ENCODE data around the gene CCDC187. TPM values are rescaled to one million over a fixed set of nuclear protein-coding genes. Genes with fewer than 3 reads are reported as not detected.

Gene CCDC187
- polyA plus RNA-seq, 3 donors = 0.03 to 0.18 TPM; not detected in 1

DNA sequence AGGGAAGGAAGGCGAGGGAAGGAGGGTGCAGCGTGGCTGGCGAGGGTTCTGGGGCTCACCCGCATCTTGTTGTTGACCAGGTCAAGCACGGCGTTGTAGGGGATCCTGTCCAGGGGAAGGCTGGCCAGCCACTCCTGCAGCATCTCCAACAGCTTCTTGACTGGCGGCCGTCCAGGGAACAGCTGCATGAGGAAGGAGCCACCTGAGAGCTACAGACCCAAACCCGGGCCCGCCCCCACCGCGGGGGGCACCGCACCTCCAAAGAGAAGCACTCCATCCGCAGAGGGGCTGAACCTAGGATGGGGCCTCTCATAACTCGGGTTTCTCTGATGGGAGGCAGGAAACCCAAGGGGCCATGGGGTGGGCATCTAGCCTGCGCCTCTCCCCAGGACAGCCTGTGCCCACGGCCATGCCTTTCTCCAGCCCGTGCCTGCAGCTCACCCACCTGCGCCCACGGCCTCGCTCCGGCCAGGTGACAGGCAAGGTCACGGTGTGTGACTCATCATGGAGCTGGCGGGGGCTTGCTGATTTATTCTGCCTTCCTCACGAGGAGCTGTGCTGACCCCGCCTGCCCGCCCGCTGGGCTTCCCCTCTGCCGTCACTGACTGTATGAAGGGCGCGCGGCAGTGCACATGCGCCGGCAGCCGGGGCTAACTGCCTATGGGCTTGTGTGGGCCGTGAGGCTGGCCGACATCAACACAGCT, 87.2 kb downstream of the CCDC187 start:
- WGBS, 3 donors = 92% methylated on average over 37 of the region's 37 CpGs
- no peak overlapping the region for H3K27ac ChIP-seq (ENCODE audit: low read depth, low read length)

DNA sequence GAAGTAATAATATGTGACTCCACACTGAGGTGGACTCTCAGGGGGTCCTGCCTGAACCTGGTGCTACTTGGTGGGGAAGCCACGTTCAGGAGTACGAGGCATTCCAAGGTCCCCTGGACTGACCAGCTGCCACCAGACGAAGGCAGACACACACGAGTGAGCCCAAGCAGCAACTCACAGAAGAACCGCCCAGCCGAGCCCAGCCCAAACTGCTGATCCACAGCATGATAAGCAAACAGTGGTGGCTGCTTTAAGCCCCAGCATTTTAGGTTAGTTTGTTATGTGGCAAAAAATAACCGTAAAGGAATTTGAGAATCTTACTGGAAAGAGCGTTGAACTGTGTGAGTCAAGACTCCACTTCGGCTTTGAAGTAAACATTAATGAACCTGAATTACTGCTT, 90.2 kb downstream of the CCDC187 start:
- no peak overlapping the region for H3K27ac ChIP-seq (ENCODE audit: low read depth, low read length)
- 91 to 100% (median 99%) methylated on average over 9 of the region's 9 CpGs for WGBS, 3 donors

DNA sequence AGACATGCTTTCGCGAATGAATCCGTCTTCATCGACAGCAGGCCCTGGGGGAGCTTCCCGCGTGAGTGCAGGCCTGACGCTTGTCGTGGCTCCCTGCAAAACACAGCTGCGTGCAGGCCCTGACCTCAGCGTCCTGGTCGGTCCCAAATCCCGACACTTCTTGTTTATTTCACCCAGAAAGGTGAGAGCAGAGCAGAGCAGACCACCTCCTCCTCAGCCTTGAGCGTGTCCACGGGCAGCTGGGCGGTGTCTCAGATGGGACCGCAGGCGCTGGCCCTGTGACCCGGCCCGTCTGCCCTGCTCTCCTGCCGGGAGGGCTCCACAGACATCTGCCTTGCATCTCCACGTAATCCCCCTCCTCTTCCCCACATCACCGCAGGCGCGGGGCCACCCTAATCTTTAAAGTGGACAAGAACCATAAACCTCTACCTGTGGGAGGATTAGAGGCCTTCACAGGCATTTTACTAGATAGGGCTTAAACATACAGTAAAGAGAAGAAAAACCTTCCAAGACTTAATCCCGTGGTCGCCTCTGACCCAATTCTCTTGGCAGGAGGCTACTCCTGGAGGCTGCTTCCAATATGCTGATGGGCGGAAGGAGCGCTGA, 91.4 kb downstream of the CCDC187 start:
- H3K27ac ChIP-seq (ENCODE audit: low read depth, low read length) = no peak overlapping the region
- 86 to 91% (median 88%) methylated on average over 28 of the region's 28 CpGs for WGBS, 3 donors

DNA sequence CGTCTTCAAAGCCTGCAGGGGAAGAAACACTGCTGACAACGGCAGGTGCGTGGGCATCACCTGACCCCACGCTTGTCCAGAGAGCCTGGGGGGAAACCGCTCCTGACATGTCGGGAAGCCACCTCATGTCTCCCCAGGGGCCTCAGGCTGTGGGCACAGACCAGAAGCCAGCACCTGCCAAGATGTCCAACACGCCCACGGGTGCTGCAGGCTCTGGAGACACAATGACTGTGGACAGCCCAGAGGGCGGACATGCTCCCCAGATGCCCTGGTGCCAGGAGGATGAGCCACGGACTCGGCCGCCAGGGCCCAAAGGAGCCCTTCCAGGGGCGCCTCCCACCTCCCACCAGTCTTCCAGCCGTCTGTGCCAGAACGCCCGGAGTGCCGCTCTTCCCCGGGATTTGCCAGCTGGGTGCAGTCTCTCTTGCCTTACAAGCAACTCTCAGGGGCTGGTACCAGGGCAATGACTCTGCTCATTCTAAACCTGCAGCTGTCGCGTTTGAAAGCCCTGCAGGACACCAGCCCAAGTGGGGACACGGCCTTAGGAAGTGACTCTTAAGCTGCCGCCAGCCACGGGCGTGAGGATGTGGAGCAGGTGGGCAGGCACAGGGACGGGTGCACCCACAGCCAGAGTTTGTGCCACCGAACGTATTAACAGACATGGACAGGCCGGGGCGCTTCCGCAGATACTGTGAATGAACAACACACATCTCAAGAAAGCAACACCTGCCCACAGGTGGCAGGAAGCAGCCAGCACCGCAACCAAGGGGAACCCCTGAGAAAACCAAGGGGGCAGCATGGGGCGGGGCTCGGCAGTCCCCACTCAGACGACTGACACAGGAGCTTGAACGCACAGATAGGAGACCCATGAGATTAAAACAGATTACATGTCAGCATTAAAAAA, 92.2 kb downstream of the CCDC187 start:
- H3K27ac ChIP-seq (ENCODE audit: low read depth, low read length) = no peak overlapping the region
- WGBS, 3 donors = 92 to 93% (median 93%) methylated on average over 35 of the region's 35 CpGs

DNA sequence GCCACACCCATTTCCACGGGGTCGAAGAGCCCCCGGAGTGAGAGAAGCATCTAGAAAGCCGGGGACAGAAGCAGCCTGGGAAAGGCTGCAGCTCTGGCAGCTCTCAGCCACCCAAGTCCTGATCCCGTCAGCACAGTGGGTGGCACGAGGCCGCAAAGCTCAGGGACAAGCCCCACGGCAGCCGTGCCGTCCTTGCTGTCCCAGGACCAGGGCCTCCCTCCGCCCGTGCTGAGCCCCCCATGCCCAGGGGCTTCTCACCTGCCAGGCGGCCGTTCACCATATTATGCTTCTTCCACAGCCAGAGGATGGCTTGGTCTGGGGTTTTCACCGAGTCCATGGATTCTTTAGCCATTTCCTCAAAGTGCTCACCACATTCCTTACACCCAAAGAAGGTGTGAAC, 92.9 kb downstream of the CCDC187 start:
- 91 to 94% (median 93%) methylated on average over 14 to 15 of the region's 15 CpGs for WGBS, 3 donors

DNA sequence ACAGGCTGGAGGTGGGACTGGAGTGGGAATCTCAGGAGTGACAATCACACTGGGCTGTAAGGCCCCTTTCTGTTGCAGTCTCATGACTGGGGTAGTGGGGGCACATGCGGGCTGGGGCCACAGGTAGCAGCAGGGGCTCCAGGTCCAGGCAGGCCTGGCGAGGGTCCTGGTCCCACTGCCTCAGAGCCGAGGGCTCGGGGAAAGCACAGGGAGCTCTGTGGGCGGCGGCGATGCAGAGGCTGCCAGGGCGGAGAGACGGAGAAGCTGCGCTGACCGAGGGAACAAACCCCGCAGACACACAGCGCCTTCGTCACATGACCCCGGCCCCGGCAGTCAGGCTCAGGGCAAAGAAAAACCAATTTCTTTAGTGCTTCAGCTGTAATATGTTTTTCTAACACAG, 93.6 kb downstream of the CCDC187 start:
- WGBS, 3 donors = 90 to 96% (median 96%) methylated on average over 16 of the region's 16 CpGs
- no peak overlapping the region for H3K27ac ChIP-seq (ENCODE audit: low read depth, low read length)

More for the DNA sequence above, 92.9 kb downstream of the CCDC187 start:
- H3K27ac ChIP-seq (ENCODE audit: low read depth, low read length) = no peak overlapping the region

DNA sequence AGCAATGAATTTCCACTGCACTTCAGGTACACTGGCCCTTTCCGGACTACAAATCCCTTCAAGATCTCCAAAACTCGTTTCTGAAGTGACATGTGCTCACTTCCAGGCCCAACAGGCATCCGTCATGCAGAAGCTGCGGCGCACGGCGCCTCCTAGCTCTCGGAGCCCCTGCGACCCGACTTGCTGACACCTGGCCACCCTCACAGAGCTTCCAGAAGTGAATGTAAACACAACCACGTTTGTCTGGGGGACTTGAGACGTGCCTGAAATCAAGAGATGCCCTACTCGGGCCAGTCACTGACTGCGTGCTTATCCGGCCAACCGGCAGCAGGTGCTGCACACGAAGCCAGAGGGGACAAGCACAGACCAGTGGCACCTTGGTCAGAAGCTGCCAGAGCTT, 94.1 kb downstream of the CCDC187 start:
- 85 to 87% (median 85%) methylated on average over 17 of the region's 17 CpGs for WGBS, 3 donors
- no peak overlapping the region for H3K27ac ChIP-seq (ENCODE audit: low read depth, low read length)

DNA sequence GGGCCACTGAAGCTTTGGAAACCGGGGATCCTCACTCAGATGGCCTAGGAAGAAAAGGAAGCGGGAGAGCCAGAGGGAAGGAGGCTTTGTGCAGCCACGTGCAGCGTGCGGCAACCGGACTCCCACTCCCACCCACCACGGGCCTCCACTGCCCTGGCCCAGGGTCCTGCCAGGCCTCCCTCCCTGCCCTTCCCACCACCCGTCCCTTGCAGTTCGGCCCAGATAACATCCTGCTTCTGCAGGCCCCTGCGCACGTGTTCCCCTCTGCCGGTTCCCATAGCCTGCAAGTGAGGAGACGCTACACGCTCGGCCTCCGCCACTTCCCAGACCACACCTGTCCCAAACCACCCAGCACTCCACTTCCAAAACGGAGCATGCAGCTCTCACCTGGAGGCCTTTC, 94.7 kb downstream of the CCDC187 start:
- 96 to 97% (median 96%) methylated on average over 16 to 17 of the region's 17 CpGs for WGBS, 3 donors

DNA sequence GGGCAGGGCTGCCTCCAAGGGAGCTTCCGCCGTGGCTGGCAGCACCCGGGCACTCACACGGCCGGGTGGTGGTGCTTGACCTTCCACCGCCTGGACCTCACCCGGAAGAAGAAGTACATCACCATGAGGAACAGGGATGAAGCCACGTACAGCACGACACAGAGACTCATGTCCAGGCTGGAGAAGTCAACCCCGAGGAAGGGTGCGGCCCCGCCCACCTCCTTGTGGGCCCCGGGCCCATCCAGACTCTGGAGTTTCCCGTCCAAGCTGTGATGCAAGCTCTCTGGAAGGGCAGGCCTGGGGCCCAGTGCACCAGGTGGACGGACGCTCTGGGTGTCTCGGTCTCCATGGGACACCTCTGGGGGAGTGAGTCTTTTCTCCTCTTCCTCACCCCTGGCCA, 95.2 kb downstream of the CCDC187 start:
- H3K27ac ChIP-seq (ENCODE audit: low read depth, low read length) = no peak overlapping the region
- 85 to 90% (median 88%) methylated on average over 17 of the region's 17 CpGs for WGBS, 3 donors

More for the DNA sequence above, 94.7 kb downstream of the CCDC187 start:
- no peak overlapping the region for H3K27ac ChIP-seq (ENCODE audit: low read depth, low read length)

DNA sequence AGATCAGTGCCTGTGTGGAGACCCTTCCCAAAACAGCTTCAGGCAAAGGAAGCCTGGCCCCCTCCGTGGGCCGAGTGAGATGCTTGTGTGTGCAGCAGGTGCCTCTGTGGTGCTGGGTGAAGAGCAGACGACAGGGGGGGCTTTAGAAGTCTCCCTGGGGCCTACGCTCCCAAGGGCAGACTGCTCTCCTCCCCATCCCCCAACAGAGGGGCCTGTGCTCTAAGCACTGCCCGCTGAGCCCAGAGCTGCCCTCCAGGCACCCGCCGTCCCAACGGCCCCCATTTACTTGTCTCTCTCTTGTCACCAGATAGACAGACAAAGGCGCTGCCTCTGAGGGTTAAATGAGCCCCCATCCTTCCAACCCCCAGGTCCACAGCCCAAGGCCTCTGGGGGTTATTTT, 96.3 kb downstream of the CCDC187 start:
- WGBS, 3 donors = 86 to 90% (median 89%) methylated on average over 9 of the region's 9 CpGs
- H3K27ac ChIP-seq (ENCODE audit: low read depth, low read length) = no peak overlapping the region

DNA sequence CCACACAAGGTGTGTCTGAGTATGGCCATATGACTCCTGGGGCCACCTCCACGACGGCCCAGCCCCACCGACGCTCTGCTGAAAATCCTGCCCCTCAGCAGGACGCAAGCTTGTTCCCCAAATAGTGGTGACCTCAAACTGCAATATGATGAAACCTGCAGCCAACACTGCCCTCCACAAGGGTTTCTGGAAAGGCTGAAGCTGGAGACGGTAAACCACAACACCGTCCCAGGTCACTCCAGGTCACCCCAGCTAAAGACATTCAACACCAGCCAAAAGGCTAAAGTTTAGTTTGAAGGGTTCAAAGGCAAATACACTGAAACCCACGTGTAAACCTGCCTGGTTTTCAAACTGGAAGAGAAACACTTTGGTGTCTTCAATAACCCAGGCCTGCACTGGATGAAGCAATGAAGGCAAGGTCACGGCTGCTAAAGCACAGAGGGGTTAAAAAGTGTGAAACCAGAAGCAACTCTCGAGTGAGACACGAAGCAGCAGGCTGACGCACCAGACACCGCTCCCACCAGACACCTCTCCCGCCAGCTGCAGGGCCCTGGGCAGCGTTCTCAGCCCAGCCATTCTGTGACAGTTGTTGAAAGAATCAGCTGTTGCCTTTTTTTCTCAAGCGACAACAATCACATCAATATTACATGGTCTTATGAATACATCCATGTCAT, 97.2 kb downstream of the CCDC187 start:
- WGBS, 3 donors = 62 to 87% (median 64%) methylated on average over 16 of the region's 16 CpGs
- H3K27ac ChIP-seq (ENCODE audit: low read depth, low read length) = no peak overlapping the region

DNA sequence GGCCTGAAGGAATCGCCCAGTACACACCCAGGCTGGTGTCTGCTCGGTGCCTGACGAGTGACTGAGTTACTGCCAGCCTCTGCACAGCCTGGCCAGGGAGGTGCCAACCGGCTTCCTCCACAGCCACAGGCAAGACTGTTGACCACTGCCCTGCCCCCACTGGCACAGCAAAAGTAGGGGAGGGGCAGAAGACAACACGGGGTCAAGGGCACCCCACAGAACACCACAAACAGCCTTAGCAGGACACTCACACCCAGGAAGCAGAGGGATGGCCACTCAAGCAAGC, 98.2 kb downstream of the CCDC187 start:
- WGBS, 3 donors = 84 to 88% (median 85%) methylated on average over 5 of the region's 5 CpGs
- H3K27ac ChIP-seq (ENCODE audit: low read depth, low read length) = no peak overlapping the region

DNA sequence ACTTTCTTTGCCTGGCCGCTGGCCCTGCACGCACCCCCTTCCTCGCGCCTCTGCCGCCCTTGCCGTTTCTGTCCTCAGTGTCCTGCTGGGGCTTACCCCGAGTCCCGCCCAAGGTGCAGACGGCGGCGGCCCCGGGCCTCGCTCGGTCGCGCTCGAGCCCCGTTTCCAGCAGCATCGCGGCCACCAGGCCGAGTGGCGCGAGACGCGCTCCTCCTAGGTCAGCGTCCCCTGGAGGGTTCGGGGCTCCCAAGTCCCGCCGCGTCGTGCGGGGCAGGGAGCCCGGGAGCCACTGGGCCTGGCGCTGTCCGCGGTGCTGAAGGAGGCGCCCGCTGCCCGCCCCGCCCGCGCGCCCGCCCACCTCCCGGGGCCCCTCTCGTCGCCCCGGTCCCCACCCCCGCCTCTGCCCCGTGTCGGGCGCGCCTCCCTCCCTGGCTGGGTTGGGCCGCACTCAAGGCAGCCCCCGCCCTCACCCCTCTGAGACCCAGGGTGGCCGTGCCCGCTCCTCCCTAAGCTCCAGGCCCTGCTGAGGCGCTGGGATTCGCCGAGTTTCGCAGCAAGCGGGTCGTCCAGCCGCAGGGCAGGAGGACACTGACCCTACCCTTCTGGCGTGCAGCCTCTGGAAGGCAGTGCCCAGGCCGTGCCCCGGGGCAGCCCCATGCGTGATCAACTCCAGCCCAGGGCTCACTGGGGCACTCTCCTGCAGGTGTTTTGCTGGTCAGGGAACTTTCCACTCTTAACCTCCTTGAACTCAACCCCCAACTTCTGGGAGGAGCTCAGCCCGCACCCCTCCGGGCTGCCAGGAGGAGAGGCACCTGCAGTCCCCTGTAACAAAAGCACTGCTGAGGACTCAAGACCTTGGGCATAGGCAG, 98.8 kb downstream of the CCDC187 start, which contains the start of gene LHX3:
Gene LHX3, minus strand, starts transcription at position 291 of the 869 bp plus-strand sequence. Its CDS starts 116 bp downstream, at position 175.
- no peak within 1 kb of the TSS for H3K27ac ChIP-seq (ENCODE audit: low read depth, low read length)
- WGBS, 3 donors = 9 to 16% (median 9%) methylated on average over 52 to 69 of the region's 70 CpGs

DNA sequence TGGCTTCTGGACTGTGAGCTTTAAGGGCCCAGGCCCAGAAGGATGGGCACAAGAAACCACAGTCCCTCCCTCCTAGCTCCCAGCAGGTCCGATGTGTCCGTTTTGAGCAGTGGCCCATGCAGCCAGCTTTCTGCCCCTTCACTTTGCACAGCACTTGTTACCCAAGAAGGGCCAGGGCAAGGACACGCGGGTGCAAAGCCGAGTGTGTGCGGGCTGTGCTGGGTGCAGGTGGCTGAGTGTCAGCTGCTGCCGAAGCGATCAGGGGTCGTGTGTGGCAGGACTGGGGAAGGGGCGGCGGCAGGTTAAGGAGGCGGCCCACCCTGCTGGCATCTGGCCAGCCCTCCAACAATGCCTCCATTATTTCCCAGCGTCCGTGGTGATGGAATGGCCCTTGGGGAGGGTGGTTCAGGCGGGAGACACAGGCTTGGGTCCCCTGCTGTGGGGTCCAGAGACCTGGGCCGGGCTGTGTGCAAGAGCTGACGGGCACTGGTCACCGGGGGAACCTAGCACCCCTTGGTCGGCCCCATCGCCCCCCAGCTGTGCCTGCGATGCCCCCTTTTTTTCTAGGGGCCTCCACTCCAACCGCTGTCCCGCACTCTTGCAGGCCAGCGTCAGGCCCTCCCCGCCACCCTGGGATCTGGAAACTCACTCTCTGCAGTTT, 99.6 kb downstream of the CCDC187 start:
- WGBS, 3 donors = 49 to 54% (median 52%) methylated on average over 25 of the region's 25 CpGs
- H3K27ac ChIP-seq (ENCODE audit: low read depth, low read length) = no peak overlapping the region

DNA sequence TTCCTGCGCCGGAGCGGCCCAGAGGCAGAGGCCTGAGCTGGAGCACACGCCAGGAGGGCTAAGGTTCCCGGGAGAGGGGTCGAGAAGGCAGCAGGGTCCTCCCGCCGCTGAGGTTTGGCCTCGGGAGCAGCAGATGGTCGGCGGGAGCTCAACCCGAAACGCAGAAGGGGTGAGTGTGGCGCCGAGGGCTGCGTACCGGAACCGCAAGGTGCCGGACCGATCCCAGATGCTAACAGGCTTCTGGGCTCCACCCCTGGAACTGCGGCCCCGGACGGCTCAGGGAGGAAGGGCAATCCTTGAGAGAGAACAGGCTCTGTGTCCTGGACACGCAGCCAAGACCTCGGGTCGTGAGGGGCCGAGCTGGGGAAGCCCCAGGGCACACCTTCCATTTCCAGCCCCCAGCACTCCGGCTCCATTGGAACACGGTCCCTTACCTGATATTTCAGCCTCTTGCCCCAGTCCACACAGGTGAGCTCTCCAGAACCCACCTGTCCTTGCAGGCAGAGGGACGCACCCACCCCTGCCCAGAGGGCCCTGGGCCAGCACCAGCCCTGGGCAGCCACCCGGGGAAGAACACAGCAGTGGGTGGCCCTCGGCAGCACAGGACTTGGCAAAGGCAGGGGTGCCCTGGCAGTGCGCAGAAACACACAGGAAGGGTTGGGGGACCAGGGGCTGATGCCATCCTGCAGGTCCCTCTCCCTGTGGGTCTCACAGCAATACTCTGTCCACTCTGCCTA, 100.3 kb downstream of the CCDC187 start:
- H3K27ac ChIP-seq (ENCODE audit: low read depth, low read length) = no peak overlapping the region
- WGBS, 3 donors = 19 to 21% (median 19%) methylated on average over 28 to 33 of the region's 33 CpGs

DNA sequence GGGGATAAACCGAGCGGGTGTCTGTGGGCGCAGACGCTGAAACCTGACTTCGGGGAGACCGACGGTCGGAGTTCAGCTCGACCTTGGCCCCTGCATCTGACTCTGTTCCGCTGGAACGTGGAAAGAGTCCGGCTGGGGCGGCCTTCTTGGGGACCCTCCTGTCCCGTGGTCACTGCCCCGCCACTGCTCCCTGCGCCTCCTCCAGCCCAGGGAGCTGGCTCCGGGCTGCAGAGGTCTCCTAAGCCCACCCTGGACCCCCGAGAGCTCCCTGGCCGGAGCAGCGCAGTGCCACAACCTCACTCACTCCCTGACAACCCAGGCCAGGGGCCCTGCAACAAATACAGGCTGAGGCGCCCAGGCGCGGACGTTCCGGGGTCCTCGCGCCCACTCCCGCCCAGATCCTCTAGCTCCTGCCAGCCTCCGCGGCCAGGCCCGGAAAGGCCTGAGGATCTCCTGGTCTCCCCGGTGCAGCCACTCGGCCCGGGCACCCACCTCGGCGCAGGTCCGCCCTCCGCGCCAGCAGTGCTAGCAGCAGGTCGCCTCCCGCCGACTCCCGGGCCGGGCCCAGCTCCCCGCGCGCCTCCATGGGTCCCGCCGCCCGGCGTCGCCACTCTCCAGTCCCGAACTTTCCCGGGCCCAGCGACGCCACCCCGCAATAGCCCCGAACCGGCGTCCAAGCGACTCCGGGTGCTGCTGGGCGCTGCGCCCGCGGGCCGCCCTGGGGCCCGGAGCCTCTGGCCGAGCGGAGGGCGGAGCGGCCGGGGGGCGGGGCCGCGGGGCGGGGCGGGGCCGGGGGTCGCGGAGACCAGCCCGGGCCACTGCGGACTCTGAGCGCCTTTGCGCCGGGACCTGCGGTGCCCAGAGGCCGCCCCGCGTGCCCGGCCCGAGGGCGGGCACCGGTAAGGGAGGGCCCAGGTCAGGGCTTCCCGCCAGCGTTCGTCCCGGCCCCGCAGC, 101.2 kb downstream of the CCDC187 start:
- WGBS, 3 donors = 11 to 16% (median 13%) methylated on average over 60 to 99 of the region's 99 CpGs
- H3K27ac ChIP-seq (ENCODE audit: low read depth, low read length) = no peak overlapping the region

Measured in adipose tissue (tissue), 3 donors.